Hippocampal formation (tissue), 2 donors: ENCODE results near the gene EXOC6.
"Not testable (repeated sequence)": the region's sequence is repeated elsewhere in the genome, so short reads cannot be mapped to it uniquely, and the experiment has no call there.

Experiments
- DNase-seq, 2 donors: peaks; one replicate each; lab custom pipeline; 2025; lab: John Stamatoyannopoulos, UW

Gene EXOC6

GRCh38 chr10:92880917-92881316 lies 32.6 kb downstream of the EXOC6 start:
- no peak for DNase-seq

- DNase-seq = no peak
Observed at GRCh38 chr10:92886334-92886961, 38.1 kb downstream of the EXOC6 start.

DNA sequence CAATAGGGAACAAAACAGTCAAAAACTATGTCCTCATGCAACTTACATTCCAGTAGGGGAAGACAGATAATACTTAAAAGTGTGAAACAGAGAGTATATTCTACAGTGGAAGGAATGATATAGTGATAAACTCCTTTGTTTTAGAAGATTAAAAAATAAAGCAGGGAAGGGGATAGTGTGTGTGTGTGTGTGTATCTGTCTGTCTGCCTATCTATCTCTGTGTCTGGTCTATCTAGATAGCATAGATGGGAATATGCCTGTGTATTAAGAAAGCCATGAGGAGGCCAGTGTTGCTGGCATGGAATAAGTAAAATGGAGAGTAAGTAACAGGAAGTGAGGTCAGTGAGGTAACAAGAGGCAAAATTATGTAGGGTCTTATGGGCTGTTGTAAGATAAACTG lies 42.2 kb downstream of the EXOC6 start:
- no peak for DNase-seq

- DNase-seq = no peak
Observed at GRCh38 chr10:92891885-92892690, 43.8 kb downstream of the EXOC6 start.

DNA sequence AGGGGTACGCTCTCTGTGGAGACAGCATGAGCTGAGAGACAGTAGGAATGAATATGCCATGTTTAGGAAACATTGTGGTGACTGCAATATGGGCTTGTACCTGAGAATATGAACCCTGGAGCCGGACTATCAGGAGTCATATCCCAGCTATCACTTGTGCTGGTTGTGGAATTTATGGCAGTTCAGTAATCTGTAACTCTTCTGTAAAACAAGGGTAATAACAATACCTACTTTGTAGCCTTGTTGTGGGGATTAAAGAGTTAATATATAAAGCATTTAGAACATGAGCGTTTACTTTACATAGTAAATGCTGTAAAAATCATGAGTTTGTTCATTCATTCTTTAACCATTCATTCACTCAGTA lies 44.4 kb downstream of the EXOC6 start:
- no peak for DNase-seq

- DNase-seq = no peak
Observed at GRCh38 chr10:92894081-92894655, 45.8 kb downstream of the EXOC6 start.

GRCh38 chr10:92897916-92898315 lies 49.6 kb downstream of the EXOC6 start:
- DNase-seq = no peak

DNA sequence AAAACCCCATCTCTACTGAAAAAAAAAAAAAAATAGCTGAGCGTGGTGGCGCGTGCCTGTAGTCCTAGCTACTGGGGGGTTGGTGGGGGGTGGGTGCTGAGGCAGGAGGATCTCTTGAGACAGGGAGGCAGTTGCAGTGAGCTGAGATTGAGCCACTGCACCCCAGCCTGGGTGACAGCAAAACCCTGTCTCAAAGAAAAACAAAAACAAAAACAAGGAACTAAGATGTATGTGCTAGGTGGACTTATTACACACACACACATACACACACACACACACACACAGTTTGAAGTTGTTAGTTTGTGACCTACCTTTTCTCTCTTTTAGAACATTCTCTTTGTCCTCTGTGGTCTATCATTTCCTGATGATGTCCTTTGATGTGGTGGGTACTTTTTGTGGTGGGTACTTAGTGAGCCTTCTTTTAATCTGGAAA lies 53.5 kb downstream of the EXOC6 start:
- no peak for DNase-seq

GRCh38 chr10:92903633-92904032 lies 55.3 kb downstream of the EXOC6 start:
- DNase-seq = no peak

DNA sequence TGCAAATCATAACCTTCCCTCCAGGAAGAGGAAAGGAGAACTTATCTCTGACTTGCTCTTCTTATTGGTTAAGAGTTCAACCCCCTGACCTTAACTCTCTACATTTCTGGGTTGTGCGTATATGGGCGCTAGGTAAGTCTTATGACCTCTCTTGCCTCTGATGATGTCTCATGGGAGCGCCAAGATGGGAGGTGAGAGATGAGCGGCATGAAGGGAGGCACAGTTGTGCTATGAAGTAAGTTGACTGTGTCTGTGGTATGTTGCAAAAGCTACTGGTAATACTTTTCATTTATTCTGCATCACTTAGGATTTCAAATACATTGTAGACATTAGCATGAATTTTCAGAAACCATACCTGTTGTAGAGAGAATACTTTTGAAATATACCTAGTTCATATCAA lies 59.0 kb downstream of the EXOC6 start:
- no peak for DNase-seq

GRCh38 chr10:92912631-92913030 lies 64.3 kb downstream of the EXOC6 start:
- DNase-seq = not testable (repeated sequence)

DNA sequence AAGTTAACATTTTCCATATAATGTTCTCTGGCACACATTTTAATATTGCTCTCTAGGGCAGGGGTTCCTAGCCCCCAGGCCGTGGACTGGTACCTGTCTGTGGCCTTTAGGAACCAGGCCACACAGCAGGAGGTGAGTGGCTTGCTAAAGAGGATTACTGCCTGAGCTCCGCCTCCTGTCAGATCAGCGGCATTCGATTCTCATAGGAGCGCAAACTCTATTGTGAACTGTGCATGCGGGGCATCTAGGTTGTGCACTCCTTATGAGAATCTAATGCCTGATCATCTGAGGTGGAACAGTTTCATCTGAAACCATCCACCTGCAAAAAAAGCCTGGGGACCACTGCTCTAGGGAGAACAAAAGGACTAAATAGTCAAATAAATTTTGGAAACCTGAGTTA lies 65.7 kb downstream of the EXOC6 start:
- no peak for DNase-seq

- peak in 1 of 2 donors; percentile 27 for DNase-seq
Observed at GRCh38 chr10:92914478-92915325, 66.4 kb downstream of the EXOC6 start.

GRCh38 chr10:92915892-92916291 lies 67.6 kb downstream of the EXOC6 start:
- DNase-seq = no peak

GRCh38 chr10:92916433-92916832 lies 68.1 kb downstream of the EXOC6 start:
- DNase-seq = no peak

- no peak for DNase-seq
Observed at GRCh38 chr10:92918603-92919002, 70.3 kb downstream of the EXOC6 start.

- DNase-seq = no peak
Observed at GRCh38 chr10:92920866-92921265, 72.5 kb downstream of the EXOC6 start.

- no peak for DNase-seq
Observed at GRCh38 chr10:92923416-92923815, 75.1 kb downstream of the EXOC6 start.

DNA sequence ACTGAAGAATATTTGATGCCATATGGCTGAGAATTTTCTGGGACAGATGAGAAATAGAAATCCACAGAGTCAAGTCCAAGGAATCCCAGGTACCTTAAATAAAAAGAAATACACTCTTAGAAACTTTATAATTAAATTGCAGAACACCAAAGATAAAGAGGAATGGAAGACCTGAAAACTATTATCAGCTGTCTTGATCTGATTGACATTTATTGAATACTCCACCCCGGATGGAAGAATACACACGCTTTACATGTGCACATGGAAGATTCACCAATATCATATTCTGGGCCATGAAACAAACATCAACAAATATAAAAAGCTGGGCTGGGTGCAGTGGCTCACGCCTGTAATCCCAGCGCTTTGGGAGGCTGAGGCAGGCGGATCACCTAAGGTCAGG lies 81.6 kb downstream of the EXOC6 start:
- no peak for DNase-seq

GRCh38 chr10:92931597-92931996 lies 83.3 kb downstream of the EXOC6 start:
- no peak for DNase-seq

- DNase-seq = no peak
Observed at GRCh38 chr10:92937876-92938275, 89.6 kb downstream of the EXOC6 start.

DNA sequence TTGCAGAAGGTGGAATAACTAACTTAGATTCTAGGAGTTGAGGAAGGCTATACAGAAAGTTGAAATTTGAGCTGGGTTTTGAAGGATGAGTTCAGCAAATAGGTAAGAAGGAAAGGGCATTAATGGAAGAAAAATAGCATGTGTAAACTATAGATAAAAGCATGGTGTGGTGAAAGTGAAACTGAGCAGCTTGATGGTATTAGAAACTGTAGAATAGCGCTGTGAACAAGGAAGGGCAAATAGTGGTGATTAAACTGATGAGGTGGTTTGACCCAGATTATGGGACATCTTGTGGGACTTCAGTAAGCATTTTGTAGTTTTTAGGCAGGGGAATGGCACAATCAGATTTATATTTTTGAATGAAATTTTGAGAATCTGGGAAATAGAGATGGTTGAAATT lies 90.5 kb downstream of the EXOC6 start:
- DNase-seq = no peak
